ENCODE measurements around the gene ZNF613.

GRCh38 chr19:51915324-51915867 is 11.9 kb upstream of the ZNF613 start:
- TF ChIP-seq EZH2phosphoT487 (IDR thresholded peaks at IDR 0.05; ENCODE audit: low read depth, severe bottlenecking, unreplicated experiment) (no peak), CTCF (IDR thresholded peaks at IDR 0.05; ENCODE audit: poor library complexity) (no peak)

Measured in hepatocyte (in vitro differentiated cells).